Measurements from ENCODE around the gene EDN2.

The EDN2 gene

DNA sequence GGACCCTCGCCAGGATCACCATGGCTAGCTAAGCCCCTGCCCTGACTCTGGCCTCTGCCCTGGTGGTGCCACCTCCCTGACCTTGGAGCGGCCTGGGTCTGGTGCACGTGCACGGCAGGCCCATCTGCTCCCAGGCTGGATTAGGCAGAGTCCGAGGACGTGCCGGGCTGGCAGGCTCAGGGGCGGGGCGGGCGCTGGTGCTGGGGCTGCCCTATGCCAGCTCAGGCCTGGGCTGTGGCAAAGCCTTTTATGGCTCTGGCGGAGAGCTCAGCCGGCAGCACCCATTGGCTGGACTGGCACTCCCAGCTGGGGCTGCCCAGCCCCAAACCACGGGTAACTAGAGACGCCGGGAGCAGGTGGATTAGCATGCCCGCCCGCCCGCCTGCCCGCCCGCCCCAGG lies 17.1 kb upstream of the EDN2 start:
- peak overlapping the region; percentile 95 for H3K27ac ChIP-seq
- TF ChIP-seq, protein P1, sequence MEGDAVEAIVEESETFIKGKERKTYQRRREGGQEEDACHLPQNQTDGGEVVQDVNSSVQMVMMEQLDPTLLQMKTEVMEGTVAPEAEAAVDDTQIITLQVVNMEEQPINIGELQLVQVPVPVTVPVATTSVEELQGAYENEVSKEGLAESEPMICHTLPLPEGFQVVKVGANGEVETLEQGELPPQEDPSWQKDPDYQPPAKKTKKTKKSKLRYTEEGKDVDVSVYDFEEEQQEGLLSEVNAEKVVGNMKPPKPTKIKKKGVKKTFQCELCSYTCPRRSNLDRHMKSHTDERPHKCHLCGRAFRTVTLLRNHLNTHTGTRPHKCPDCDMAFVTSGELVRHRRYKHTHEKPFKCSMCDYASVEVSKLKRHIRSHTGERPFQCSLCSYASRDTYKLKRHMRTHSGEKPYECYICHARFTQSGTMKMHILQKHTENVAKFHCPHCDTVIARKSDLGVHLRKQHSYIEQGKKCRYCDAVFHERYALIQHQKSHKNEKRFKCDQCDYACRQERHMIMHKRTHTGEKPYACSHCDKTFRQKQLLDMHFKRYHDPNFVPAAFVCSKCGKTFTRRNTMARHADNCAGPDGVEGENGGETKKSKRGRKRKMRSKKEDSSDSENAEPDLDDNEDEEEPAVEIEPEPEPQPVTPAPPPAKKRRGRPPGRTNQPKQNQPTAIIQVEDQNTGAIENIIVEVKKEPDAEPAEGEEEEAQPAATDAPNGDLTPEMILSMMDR (conservative IDR thresholded peaks at IDR 0.05) = no peak

DNA sequence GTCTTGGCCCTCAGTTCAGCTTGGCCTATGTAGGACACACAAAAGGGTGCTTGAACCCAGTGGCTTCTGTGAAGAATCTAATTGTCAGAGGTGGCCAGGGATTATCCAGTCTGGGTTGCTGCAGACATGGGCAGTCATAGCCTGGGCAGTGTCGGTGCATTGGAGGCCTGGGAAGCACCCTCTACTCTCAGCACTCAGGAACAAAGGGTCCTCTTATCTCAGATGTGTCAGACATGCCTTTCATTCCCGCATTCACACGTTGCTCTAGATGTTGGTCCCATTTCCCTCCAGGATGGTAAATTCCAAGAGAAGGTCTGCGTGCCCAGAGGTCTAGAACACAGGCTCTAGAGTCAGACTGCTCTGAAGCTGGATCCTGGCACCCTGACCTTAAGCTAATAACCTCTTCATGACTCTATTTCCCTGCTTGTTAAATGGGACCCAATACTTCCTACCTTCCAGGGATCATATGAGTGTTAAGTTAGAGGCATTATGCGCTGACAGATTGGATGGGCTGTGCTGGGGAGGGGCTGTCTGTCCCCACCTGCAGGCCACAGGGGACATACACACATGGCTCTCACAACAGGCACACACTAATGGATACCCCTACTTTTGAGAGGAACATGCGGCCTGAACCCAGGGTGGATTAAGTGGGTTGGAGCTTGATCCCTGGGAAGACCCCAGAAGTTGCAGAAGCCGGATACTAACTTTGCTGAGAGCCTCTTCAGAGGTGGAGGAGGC lies 16.5 kb upstream of the EDN2 start:
- H3K27ac ChIP-seq = peak overlapping the region; percentile 95
- TF ChIP-seq, protein P1 (conservative IDR thresholded peaks at IDR 0.05) = no peak

DNA sequence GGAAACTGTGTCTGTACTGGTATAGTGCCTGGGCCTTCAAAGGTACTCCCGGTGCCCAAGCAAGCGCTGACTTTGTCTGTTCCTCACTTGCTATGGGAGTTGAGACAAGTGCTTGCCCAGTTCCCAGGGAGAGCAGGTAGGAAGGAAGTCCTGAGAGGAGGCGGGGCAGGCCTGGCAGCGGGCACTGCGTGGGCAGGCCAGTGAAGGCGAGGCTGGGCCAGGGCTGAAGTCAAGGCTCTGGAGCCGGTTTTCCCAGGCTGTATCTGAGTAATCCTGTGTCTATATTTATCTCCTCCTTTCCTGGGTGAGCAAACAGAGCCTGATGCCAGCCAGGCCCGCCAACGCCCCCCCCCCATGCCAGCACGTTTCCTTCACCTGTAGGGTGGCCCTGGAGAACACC lies 15.9 kb upstream of the EDN2 start:
- TF ChIP-seq, protein P1 (conservative IDR thresholded peaks at IDR 0.05) = no peak
- peak overlapping the region; percentile 95 for H3K27ac ChIP-seq

DNA sequence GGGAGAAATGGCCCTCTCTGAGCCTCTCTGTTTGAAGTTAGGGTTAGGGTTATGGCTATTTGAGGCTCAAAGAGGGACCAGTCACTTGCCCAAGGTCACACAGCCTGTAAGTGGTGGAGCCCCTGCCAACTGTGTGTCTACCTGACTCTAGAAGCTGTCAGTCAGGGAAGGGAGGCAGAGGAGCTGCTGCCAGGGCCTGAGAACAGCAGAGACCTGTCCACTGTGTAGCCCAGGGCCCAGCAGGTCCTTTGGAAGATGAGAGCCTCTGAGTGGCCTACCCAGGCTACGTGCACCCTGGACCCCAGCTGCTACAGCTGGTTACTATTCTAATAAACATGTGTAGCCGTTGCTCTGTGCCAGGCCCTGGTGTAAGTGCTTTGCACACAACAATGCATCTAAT lies 15.1 kb upstream of the EDN2 start:
- peak overlapping the region; percentile 95 for H3K27ac ChIP-seq
- TF ChIP-seq, protein P1 (conservative IDR thresholded peaks at IDR 0.05) = no peak

DNA sequence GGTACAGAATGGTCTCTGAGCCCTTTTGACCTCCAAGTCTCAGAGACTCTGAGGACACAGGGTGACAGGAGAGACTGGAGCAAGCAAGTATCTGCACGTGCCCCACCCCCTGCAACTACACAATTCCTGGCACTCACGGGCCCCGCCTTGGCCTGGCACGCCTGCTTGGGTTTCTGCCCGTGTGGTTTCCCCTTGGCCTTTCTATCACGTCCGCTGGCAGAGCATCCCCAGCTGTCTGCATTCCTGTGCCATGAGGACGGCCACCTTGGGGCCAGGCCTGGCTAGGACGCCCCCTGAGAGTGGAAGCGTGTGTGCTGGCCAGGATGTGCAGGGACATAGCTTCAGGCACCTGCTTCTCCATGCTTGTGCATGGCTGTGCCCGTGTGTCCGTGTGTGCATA lies 14.3 kb upstream of the EDN2 start:
- peak overlapping the region; percentile 95 for H3K27ac ChIP-seq
- TF ChIP-seq, protein P1 (conservative IDR thresholded peaks at IDR 0.05) = no peak

DNA sequence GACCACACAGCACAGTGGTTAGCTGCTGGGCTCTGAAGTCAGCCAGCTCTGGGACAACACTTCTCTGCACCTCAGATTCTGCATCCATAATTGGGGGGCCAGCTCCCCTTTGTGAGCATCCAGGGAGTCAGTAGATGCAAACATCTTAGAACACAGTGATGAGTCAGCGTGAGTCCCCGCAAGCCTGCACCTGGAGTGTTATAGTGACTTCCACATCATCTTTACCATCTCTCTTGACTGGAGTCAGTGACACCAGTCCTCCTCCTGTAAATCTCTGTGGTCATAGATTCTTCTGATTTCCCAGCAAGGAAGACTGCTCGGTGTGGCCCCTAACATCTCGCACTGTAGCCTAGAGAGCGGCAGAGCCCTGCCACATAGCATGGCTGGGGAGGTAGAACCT lies 13.9 kb upstream of the EDN2 start:
- peak overlapping the region; percentile 95 for H3K27ac ChIP-seq
- TF ChIP-seq, protein P1 (conservative IDR thresholded peaks at IDR 0.05) = no peak

DNA sequence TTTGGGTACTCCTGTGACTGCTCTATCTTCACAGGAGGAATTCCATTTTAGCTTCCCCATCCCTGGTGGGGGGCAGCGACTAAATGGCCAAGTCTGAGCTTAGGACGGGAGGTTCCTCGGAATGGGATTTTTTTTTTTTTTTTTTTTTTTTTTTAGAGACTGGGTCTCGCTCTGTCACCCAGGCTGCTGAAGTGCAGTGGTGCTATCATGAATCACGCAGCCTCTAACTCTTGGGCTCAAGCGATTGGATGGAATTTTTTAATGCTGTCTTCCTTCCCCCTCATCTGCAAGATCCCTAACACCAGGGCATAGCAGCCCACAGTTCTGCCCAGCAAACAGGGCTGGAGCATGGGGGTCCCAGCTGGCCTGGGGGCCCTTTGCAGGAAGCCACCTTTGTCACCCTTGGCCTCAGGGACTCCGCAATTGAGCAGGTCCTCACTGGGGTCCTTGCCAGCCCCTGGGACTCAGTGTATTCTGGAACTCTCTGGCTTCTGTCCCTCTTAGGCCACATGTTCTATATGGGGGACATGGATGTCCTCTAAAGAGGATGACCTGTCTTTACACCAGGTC lies 13.1 kb upstream of the EDN2 start:
- TF ChIP-seq, protein P1 (conservative IDR thresholded peaks at IDR 0.05) = no peak
- peak overlapping the region; percentile 95; the same call in 1 of the 2 replicates for H3K27ac ChIP-seq

Measured in VCaP (cell line).